ENCODE data around the gene PRG3.

GRCh38 chr11:57410287-57410686, 29.3 kb upstream of the PRG3 start:
- no peak for TF ChIP-seq EZH2 (IDR thresholded peaks at IDR 0.05; ENCODE audit: insufficient read depth, poor library complexity, severe bottlenecking)
- no peak for TF ChIP-seq EZH2phosphoT487 (IDR thresholded peaks at IDR 0.05; ENCODE audit: insufficient read depth, low read depth)
